Type B pancreatic cell (in vitro differentiated cells): ENCODE data around the gene HOMER3. TPM values are rescaled to one million over a fixed set of nuclear protein-coding genes. Genes with fewer than 3 reads are reported as not detected.

Experiments
- DNase-seq: peaks from one replicate; pipeline ENCODE4 v3.0.0; 2021; ENCODE audit warnings: mixed read lengths; ENCODE audit not compliant: unreplicated experiment; ENCODE audit errors: extremely low spot score
- H3K27ac Mint-ChIP-seq: 2 replicates; pipeline ENCODE4 v1.8.0; 2021; ENCODE audit warnings: mild to moderate bottlenecking, mixed read lengths
- H3K27me3 Mint-ChIP-seq: 2 replicates; pipeline ENCODE4 v1.8.0; 2021; ENCODE audit warnings: mixed read lengths
- H3K36me3 Mint-ChIP-seq: 2 replicates; pipeline ENCODE4 v1.8.0; 2021; ENCODE audit warnings: mixed read lengths
- H3K4me1 Mint-ChIP-seq: one replicate; pipeline ENCODE4 v1.8.0; 2021; ENCODE audit warnings: mixed read lengths; ENCODE audit not compliant: unreplicated experiment
- H3K4me3 Mint-ChIP-seq: 2 replicates; pipeline ENCODE4 v1.8.0; 2021; ENCODE audit warnings: mild to moderate bottlenecking, mixed read lengths
- H3K9me3 Mint-ChIP-seq: 2 replicates; pipeline ENCODE4 v1.8.0; 2021; ENCODE audit warnings: mixed read lengths
- total RNA-seq: library from RNA; stranded (reverse); gene quantifications from 2 replicates; pipeline ENCODE4 v1.2.1, GENCODE V29; 2021; ENCODE audit warnings: low replicate concordance
- TF ChIP-seq, protein P1 (sequence below): fragments of 200-600 bp; sonication (generic); conservative IDR thresholded peaks from 2 replicates; pipeline ENCODE4 v1.5.0; 2021; ENCODE audit warnings: antibody characterized with exemption, mild to moderate bottlenecking

Gene HOMER3
- total RNA-seq, 1 donor from 2014 or later: 38.6 TPM

DNA sequence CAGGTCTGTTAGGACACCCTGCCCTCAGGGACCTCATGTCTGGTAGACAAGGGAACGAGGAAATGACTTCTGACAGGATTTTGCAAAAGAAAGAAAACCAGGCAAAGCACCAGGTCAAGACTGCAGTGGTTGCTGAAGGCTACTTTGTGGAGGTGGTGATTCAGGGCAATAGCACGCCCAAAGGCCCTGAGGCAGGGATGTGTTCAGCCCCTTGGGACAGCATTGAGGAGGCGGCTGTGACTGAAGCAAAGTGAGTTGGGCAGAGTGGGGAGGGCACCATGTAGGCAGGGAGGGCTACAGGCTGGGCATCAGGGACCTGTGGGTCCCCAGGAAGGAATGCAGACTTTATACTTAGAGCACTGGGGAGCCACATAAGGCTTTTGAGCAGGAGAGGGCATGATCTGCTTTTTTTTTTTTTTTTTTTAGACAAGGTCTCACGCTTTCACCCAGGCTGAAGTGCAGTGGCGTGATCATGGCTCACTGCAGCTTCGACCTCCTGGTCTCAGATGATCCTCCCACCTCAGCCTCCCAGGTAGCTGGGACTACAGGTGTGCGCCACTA is 10.8 kb upstream of the HOMER3 start:
- TF ChIP-seq, protein P1, sequence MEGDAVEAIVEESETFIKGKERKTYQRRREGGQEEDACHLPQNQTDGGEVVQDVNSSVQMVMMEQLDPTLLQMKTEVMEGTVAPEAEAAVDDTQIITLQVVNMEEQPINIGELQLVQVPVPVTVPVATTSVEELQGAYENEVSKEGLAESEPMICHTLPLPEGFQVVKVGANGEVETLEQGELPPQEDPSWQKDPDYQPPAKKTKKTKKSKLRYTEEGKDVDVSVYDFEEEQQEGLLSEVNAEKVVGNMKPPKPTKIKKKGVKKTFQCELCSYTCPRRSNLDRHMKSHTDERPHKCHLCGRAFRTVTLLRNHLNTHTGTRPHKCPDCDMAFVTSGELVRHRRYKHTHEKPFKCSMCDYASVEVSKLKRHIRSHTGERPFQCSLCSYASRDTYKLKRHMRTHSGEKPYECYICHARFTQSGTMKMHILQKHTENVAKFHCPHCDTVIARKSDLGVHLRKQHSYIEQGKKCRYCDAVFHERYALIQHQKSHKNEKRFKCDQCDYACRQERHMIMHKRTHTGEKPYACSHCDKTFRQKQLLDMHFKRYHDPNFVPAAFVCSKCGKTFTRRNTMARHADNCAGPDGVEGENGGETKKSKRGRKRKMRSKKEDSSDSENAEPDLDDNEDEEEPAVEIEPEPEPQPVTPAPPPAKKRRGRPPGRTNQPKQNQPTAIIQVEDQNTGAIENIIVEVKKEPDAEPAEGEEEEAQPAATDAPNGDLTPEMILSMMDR: no peak
- H3K9me3 Mint-ChIP-seq: no peaks in the 10 kb centered on the region
- peak overlapping the region; percentile 71 for H3K27ac Mint-ChIP-seq
- no peak for DNase-seq
- no peaks in the 10 kb centered on the region for H3K4me1 Mint-ChIP-seq
- peaks cover 4% of the 10 kb centered on the region for H3K27me3 Mint-ChIP-seq
- H3K4me3 Mint-ChIP-seq: no peak overlapping the region
- no peaks in the 10 kb centered on the region for H3K36me3 Mint-ChIP-seq

DNA sequence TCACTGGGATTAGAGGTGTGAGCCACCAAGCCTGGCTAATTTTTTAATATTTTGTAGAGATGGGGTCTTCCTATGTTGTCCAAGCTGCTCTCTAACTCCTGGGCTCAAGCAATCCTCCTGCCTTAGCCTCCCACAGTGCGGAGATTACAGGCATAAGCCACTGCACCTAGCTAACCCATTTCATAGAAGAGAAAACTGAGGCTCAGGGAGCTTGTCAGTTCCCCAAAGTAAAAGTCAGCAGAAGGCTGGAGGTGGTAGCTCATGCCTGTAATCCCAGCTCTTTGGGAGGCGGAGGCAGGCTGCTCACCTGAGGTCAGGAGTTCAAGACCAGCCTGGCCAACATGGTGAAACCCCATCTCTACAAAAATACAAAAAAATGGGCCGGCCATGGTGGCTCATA is 8.8 kb upstream of the HOMER3 start:
- no peak overlapping the region for H3K27ac Mint-ChIP-seq
- no peak overlapping the region for H3K4me3 Mint-ChIP-seq
- no peaks in the 10 kb centered on the region for H3K36me3 Mint-ChIP-seq
- TF ChIP-seq, protein P1: no peak
- H3K27me3 Mint-ChIP-seq: peaks cover 8% of the 10 kb centered on the region
- DNase-seq: no peak
- no peaks in the 10 kb centered on the region for H3K9me3 Mint-ChIP-seq
- no peaks in the 10 kb centered on the region for H3K4me1 Mint-ChIP-seq

DNA sequence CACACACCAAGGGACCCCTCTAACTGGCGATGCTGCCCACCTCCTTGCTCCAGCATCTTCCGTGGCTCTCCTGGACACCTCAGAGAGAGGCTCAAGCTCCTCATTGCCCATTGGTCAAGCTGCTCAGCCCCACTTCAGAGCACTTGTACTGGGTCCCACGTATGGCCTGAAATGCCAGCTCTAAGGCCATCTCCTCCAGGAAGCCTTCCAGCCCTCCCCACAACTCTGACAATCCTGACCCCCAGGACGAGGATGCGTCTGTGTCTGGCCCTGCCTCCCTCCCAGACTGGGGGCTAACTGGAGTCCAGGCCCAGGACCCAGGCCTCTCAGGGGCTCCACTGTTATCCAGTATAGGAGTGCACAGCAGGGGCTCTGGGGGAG is 7.9 kb upstream of the HOMER3 start:
- no peaks in the 10 kb centered on the region for H3K36me3 Mint-ChIP-seq
- no peaks in the 10 kb centered on the region for H3K4me1 Mint-ChIP-seq
- H3K4me3 Mint-ChIP-seq: no peak overlapping the region
- no peak overlapping the region for H3K27ac Mint-ChIP-seq
- DNase-seq: no peak
- H3K27me3 Mint-ChIP-seq: peaks cover 8% of the 10 kb centered on the region
- TF ChIP-seq, protein P1: no peak
- H3K9me3 Mint-ChIP-seq: no peaks in the 10 kb centered on the region

DNA sequence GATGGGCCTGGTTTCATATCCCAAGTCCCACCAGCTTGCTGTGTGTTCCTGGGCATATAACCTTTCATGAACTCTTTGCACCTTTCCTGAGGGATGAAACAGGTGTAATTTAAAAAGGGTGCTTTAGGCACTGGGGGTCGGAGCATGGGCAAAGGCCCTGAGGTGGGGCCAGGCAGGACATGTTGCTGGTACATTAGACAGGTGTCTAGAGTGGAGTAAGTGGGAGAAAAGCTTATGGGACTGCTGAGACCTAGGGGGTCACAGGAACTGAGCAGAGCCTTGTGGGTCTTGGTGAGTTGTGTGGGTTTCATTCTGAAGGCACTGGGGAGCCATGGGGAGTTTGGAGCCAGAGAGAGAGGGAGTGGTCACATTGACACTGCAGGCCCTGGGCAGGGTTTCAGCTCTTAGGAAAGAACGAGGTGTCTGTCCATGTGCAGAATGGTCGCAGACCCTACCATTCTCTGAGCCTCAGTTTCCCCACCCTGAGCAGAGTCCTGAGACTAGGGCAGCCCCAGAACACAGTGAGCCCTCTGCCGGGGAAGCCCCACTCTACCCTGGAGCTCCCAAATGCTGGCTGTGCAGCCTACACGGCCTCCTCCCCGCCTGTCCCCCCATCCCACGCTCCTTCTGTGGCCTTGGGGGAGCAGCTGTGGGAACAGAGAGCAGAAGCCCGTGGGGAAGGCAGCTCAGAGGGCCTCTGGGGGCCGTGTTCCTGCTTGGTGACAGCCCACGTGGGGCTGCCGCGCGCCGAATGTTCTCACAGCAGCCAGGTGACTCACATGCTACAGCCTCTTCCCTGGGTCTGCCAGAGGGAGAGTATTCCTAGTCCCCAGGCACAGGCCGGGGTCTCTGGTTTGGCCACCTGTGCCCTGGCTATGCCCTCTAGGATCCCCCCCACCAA is 7.3 kb upstream of the HOMER3 start:
- Mint-ChIP-seq H3K27me3 (peaks cover 8% of the 10 kb centered on the region), H3K9me3 (no peaks in the 10 kb centered on the region), H3K4me1 (no peaks in the 10 kb centered on the region), H3K27ac (no peak overlapping the region), H3K36me3 (no peaks in the 10 kb centered on the region), H3K4me3 (no peak overlapping the region)
- TF ChIP-seq, protein P1: no peak
- DNase-seq: no peak

DNA sequence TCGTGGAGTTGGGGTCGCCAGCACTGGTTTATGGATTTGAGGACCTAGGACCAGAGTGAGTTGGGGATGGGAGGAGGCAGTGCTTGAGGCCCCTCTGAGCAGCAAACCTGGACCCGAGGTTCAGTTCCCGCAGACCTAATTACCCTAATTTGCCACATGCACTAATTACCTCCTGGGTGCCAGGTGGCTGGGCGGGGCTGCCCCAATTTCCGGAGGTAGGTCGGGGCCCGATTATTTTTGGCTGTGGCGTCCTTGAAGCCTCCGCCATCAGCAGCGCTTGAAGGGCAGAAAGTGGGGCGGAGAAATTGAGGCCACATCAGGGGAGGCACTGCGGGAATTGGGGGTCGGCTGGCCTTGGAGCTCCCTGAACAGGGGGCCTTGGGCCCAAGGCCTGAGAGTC is 5.9 kb upstream of the HOMER3 start:
- Mint-ChIP-seq H3K27ac (no peak overlapping the region), H3K4me3 (no peak overlapping the region), H3K4me1 (no peaks in the 10 kb centered on the region), H3K36me3 (no peaks in the 10 kb centered on the region), H3K9me3 (no peaks in the 10 kb centered on the region), H3K27me3 (peaks cover 8% of the 10 kb centered on the region)
- DNase-seq: no peak
- TF ChIP-seq, protein P1: no peak
